K562 (cell line): ENCODE measurements around the gene HDAC10. TPM values are rescaled to one million over a fixed set of nuclear protein-coding genes. Genes with fewer than 3 reads are reported as not detected.

Experiments
- ATAC-seq: fragments of 200-7000 bp; cut with Tn5 transposase; 3 replicates; pipeline ENCODE4 v1.9.1; 2020; ENCODE audit warnings: moderate library complexity
- BruUV-seq: library from RNA; stranded (reverse); fragments of 400-500 nt; replicated peaks from 2 replicates; lab custom pipeline; 2021; lab: Mats Ljungman, UMichigan
- CTCF ChIA-PET: fragments of 300-600 bp; formaldehyde crosslinking; extraction: SDS; loops from one replicate; lab custom pipeline; 2021; ENCODE audit warnings: low intra/inter-chr PET ratio; lab: Yijun Ruan, JAX
- POLR2A ChIA-PET: fragments of 300-600, 350-650 bp; sonication (Branson Sonifier 250); formaldehyde crosslinking; extraction: SDS; loops from one replicate; lab custom pipeline; 2021; ENCODE audit warnings: antibody characterized with exemption, inconsistent platforms; lab: Yijun Ruan, JAX
- DNase-seq, 4 experiments: peaks; one replicate each; pipeline versions ENCODE4 v3.0.0 to v3.0.0-alpha.2; 2011 to 2018; ENCODE audit warnings: low spot score in 3 of 4, mixed read lengths in 3 of 4; ENCODE audit errors: extremely low read depth in 1 of 4
- FAIRE-seq: peaks from 2 replicates; lab custom pipeline; 2011; peaks lifted over from hg19 to GRCh38; lab: Jason Lieb, UNC
- H2AFZ ChIP-seq: 2 replicates; pipeline ENCODE4 v1.6.0; 2011; ENCODE audit warnings: low read depth, low read length, control low read depth, inconsistent platforms
- H3K27ac ChIP-seq: fragments of 200-600 bp; 3 replicates; pipeline ENCODE4 v1.8.0; 2011; ENCODE audit warnings: low read depth, mild to moderate bottlenecking, control low read depth, inconsistent platforms, low read length, moderate library complexity, mixed read lengths; ENCODE audit errors: extremely low read depth
- H3K27me3 ChIP-seq, 2 experiments: fragments of 300-600 bp in 1 of 2; 2 replicates in 1 of 2; 3 replicates in 1 of 2; pipeline versions ENCODE4 v1.6.0 to v1.8.0; 2011; ENCODE audit warnings: inconsistent platforms in 2 of 2, low read length in 2 of 2, mild to moderate bottlenecking in 1 of 2, mixed read lengths in 1 of 2, moderate library complexity in 1 of 2; ENCODE audit not compliant: control insufficient read depth in 2 of 2, insufficient read depth in 2 of 2
- H3K36me3 ChIP-seq: fragments of 300-600 bp; 3 replicates; pipeline ENCODE4 v1.8.0; 2011; ENCODE audit warnings: mild to moderate bottlenecking, low read length, inconsistent platforms; ENCODE audit not compliant: control insufficient read depth, insufficient read depth
- H3K4me1 ChIP-seq, 2 experiments: fragments of 200-600 bp in 1 of 2; replicated peaks in 1 of 2; 2 replicates in 1 of 2; 3 replicates in 1 of 2; pipeline versions ENCODE4 v1.5.1 to v1.8.0; 2011; ENCODE audit warnings: inconsistent platforms in 2 of 2, low read length in 2 of 2, mild to moderate bottlenecking in 1 of 2, mixed read lengths in 1 of 2, moderate library complexity in 1 of 2; ENCODE audit not compliant: control insufficient read depth in 2 of 2, insufficient read depth in 2 of 2
- H3K4me2 ChIP-seq: 2 replicates; pipeline ENCODE4 v1.6.1; 2011; ENCODE audit warnings: low read length, control low read depth, inconsistent platforms, mixed read lengths; ENCODE audit not compliant: insufficient read depth
- H3K4me3 ChIP-seq: fragments of 200-600 bp; sonication (generic), shearing (Covaris generic); 2 replicates; pipeline ENCODE4 v1.5.1; 2016; ENCODE audit warnings: control low read depth, inconsistent platforms
- H3K79me2 ChIP-seq: fragments of 200-600 bp; 3 replicates; pipeline ENCODE4 v1.8.0; 2011; ENCODE audit warnings: low read length, inconsistent platforms; ENCODE audit not compliant: control insufficient read depth, insufficient read depth
- H3K9ac ChIP-seq, 2 experiments: 2 replicates each; pipeline versions ENCODE4 v1.6.0 to v1.6.1; 2011; ENCODE audit warnings: low read depth in 2 of 2, low read length in 2 of 2, control low read depth in 1 of 2, inconsistent platforms in 1 of 2, mild to moderate bottlenecking in 1 of 2, mixed read lengths in 1 of 2; ENCODE audit not compliant: insufficient read depth in 1 of 2
- H3K9me1 ChIP-seq: one replicate; pipeline ENCODE4 v1.6.0; 2011; ENCODE audit warnings: inconsistent platforms, mild to moderate bottlenecking, low read length, moderate library complexity; ENCODE audit not compliant: control insufficient read depth, insufficient read depth
- H3K9me3 ChIP-seq: replicated peaks from 2 replicates; pipeline ENCODE4 v1.5.1; 2011; ENCODE audit warnings: low read depth, low read length, inconsistent platforms; ENCODE audit not compliant: control insufficient read depth, insufficient read depth
- H4K20me1 ChIP-seq: replicated peaks from 2 replicates; pipeline ENCODE4 v1.6.1; 2011; ENCODE audit warnings: low read length, inconsistent platforms, mixed read lengths; ENCODE audit not compliant: control insufficient read depth, insufficient read depth
- BHLHE40 ChIP-seq: IDR thresholded peaks from 2 replicates; pipeline ENCODE4 v1.6.1; 2011; ENCODE audit warnings: low read length, improper control_type of control experiment
- CTCFL ChIP-seq: IDR thresholded peaks from 2 replicates; pipeline ENCODE4 v1.6.1; 2011; ENCODE audit warnings: borderline replicate concordance, low read depth, mild to moderate bottlenecking, moderate library complexity, low read length; ENCODE audit not compliant: insufficient read depth, poor library complexity, severe bottlenecking
- CXXC5 ChIP-seq: fragments of 250-450 bp; sonication (Bioruptor Pico); IDR thresholded peaks from 2 replicates; pipeline ENCODE4 v1.8.0; 2022; ENCODE audit warnings: inconsistent platforms, mild to moderate bottlenecking, moderate library complexity
- EP400 ChIP-seq: fragments of 450-650 bp; IDR thresholded peaks from 2 replicates; pipeline ENCODE4 v1.6.1; 2017; ENCODE audit warnings: antibody characterized with exemption, mild to moderate bottlenecking, moderate library complexity
- ETV5 ChIP-seq: sonication (generic); formaldehyde crosslinking; IDR thresholded peaks from 2 replicates; pipeline ENCODE4 v1.4.0; 2020; ENCODE audit warnings: low read depth, mild to moderate bottlenecking, missing genetic modification reagents
- KAT7 ChIP-seq: sonication (generic); formaldehyde crosslinking; IDR thresholded peaks from 2 replicates; pipeline ENCODE4 v1.8.0; 2022; ENCODE audit warnings: missing genetic modification reagents, mild to moderate bottlenecking, borderline replicate concordance
- NR2C1 ChIP-seq, 2 experiments: fragments of 450-650 bp; IDR thresholded peaks; 2 replicates each; pipeline ENCODE4 v1.6.1; 2017; ENCODE audit warnings: mild to moderate bottlenecking in 2 of 2, antibody characterized with exemption in 1 of 2, inconsistent platforms in 1 of 2, missing compliant biosample characterization in 1 of 2, missing genetic modification characterization in 1 of 2
- POLR2G ChIP-seq: fragments of 200-400 bp; formaldehyde crosslinking; IDR thresholded peaks from 2 replicates; pipeline ENCODE4 v1.6.1; 2017; ENCODE audit warnings: low read depth, mild to moderate bottlenecking, antibody characterized with exemption, low read length, moderate library complexity
- RB1 ChIP-seq: fragments of 450-650 bp; IDR thresholded peaks from 2 replicates; pipeline ENCODE4 v1.6.1; 2017; ENCODE audit warnings: low read depth, mild to moderate bottlenecking
- RBFOX2 ChIP-seq: fragments of 200-400 bp; formaldehyde crosslinking; IDR thresholded peaks from 2 replicates; pipeline ENCODE4 v1.6.1; 2017; ENCODE audit warnings: low read depth, mild to moderate bottlenecking, low read length, moderate library complexity
- SAFB ChIP-seq: fragments of 200-400 bp; formaldehyde crosslinking; IDR thresholded peaks from 2 replicates; pipeline ENCODE4 v1.6.1; 2017; ENCODE audit warnings: low read depth, low read length, borderline replicate concordance
- ZNF263 ChIP-seq: sonication (generic); formaldehyde crosslinking; IDR thresholded peaks from 2 replicates; pipeline ENCODE4 v1.8.0; 2022; ENCODE audit warnings: mild to moderate bottlenecking, missing genetic modification reagents, borderline replicate concordance
- ZNF696 ChIP-seq: fragments of 250-450 bp; sonication (Bioruptor Pico); conservative IDR thresholded peaks from 2 replicates; pipeline ENCODE4 v1.4.0; 2020; ENCODE audit warnings: mild to moderate bottlenecking, moderate library complexity
- WGBS: fragments of 100-300 bp; shearing (Covaris generic); methylation state at CpG from one replicate; pipeline ENCODE4 v1.1.6; 2016; ENCODE audit warnings: low coverage, mixed read lengths; ENCODE audit not compliant: insufficient coverage; ENCODE audit errors: missing lambda C conversion rate; 5-methylcytosine and 5-hydroxymethylcytosine counted together
- in situ Hi-C: fragments of 300-500 bp; cut with MboI; formaldehyde crosslinking; loops from 4 replicates; pipeline ENCODE4 v1.15.0; 2018; ENCODE audit warnings: inconsistent platforms, mixed read lengths
- intact Hi-C: fragments of 100-400 bp; cut with micrococcal nuclease; formaldehyde crosslinking; loops from 2 replicates; pipeline ENCODE4 v1.14.2; 2022
- polyA plus RNA-seq, 8 experiments: library from polyadenylated mRNA; depleted of rRNA in 4 of 8; stranded (reverse) in 5 of 8; unstranded in 3 of 8; fragments of >200 nt; fragmentation: Nextera tagmentation in 2 of 8; fragmentation: Illumina TruSeq in 1 of 8; extraction: Ambion mirVana in 2 of 8; extraction: Trizol in 1 of 8; gene quantifications; 2 replicates each; pipeline versions ENCODE4 v1.2.1 to v1.2.3, GENCODE V29; 2011 to 2014; ENCODE audit warnings: inconsistent platforms in 1 of 8, missing spikeins in 1 of 8
- total RNA-seq, 7 experiments: library from RNA; depleted of rRNA in 6 of 7; stranded (reverse); fragments of >200 nt in 6 of 7; fragmentation: Illumina TruSeq in 2 of 7; extraction: Trizol in 2 of 7; gene quantifications; 2 replicates each; pipeline versions ENCODE4 v1.2.1 to v1.2.3, GENCODE V29; 2011 to 2021; ENCODE audit warnings: low replicate concordance in 1 of 7
- TF ChIP-seq, protein P1 (sequence below): sonication (generic); formaldehyde crosslinking; IDR thresholded peaks from 2 replicates; pipeline ENCODE4 v1.8.1; 2023; ENCODE audit warnings: mild to moderate bottlenecking, missing genetic modification reagents
- TF ChIP-seq, protein P2 (sequence below): conservative IDR thresholded peaks from 2 replicates; pipeline ENCODE4 v1.6.1; 2011; ENCODE audit warnings: low read depth, mild to moderate bottlenecking, low read length; ENCODE audit not compliant: control insufficient read depth

HDAC10 gene
- total and polyA plus RNA-seq, 9 of the 15 experiments (the other 6 are each of a cell fraction or from before 2014, with no cell fraction given), result 0.10 to 44.2 (median 6.5) TPM

- no peak overlapping the region for H3K4me2 ChIP-seq
- H2AFZ ChIP-seq, result no peak overlapping the region
- ATAC-seq, result peak; percentile 19
- in situ Hi-C loops, result no loop called here
- H3K9ac ChIP-seq, result no peak overlapping the region
- no peak for FAIRE-seq
- POLR2A ChIA-PET, result interaction anchor here (0.7 to 1.2 kb wide), 2 partner anchors 16 to 17 kb away, joined by 4 to 5 read pairs; partner anchors contain the start of gene HDAC10
- H3K9me3 ChIP-seq, result no peaks in the 10 kb centered on the region
- no TSS peak for BruUV-seq
- WGBS, result 18% methylated on average over 12 of the region's 75 CpGs
- peak; percentile 68 to 82 (median 72) for DNase-seq
- H3K4me3 ChIP-seq, result peak overlapping the region; percentile 11; the same call in 1 of the 2 replicates
- intact Hi-C loops, result no loop called here
- CTCF ChIA-PET, result no interaction called here
- peaks cover 12 to 84% of the 10 kb centered on the region in 2 experiments; a peak in 4 of 5 replicates for H3K4me1 ChIP-seq
- no peaks in the 10 kb centered on the region for H3K27me3 ChIP-seq
- H3K79me2 ChIP-seq, result no peaks in the 10 kb centered on the region; the same call in 2 of the 3 replicates
- no peaks in the 10 kb centered on the region for H3K9me1 ChIP-seq
- H3K36me3 ChIP-seq, result 0 out of 3 replicates have a peak, but pooled peaks cover 3% of the 10 kb centered on the region
- H3K27ac ChIP-seq, result peak overlapping the region; percentile 11; the same call in 1 of the 3 replicates
- H4K20me1 ChIP-seq, result no peaks in the 10 kb centered on the region
- TF ChIP-seq SAFB (peak; percentile 85), ETV5 (CRISPR knock-in tag) (no peak), POLR2G (0 out of 2 replicates have a peak, but pooled peaks have one; percentile 33), CXXC5 (peak; percentile 57), ZNF263 (CRISPR knock-in tag) (no peak), RB1 (0 out of 2 replicates have a peak, but pooled peaks have one; percentile 35), KAT7 (CRISPR knock-in tag) (no peak), CTCFL (peak; percentile 85), ZNF696 (CRISPR knock-in tag) (no peak), NR2C1 (IDR thresholded peaks at IDR 0.05) (no peak), NR2C1 (tag; IDR thresholded peaks at IDR 0.05) (no peak), RBFOX2 (0 out of 2 replicates have a peak, but pooled peaks have one; percentile 24), EP400 (no peak), BHLHE40 (peak; percentile 78)
- TF ChIP-seq, protein P1, sequence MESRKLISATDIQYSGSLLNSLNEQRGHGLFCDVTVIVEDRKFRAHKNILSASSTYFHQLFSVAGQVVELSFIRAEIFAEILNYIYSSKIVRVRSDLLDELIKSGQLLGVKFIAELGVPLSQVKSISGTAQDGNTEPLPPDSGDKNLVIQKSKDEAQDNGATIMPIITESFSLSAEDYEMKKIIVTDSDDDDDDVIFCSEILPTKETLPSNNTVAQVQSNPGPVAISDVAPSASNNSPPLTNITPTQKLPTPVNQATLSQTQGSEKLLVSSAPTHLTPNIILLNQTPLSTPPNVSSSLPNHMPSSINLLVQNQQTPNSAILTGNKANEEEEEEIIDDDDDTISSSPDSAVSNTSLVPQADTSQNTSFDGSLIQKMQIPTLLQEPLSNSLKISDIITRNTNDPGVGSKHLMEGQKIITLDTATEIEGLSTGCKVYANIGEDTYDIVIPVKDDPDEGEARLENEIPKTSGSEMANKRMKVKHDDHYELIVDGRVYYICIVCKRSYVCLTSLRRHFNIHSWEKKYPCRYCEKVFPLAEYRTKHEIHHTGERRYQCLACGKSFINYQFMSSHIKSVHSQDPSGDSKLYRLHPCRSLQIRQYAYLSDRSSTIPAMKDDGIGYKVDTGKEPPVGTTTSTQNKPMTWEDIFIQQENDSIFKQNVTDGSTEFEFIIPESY, result peak; percentile 48; the same call in 1 of the 2 replicates
- TF ChIP-seq, protein P2, sequence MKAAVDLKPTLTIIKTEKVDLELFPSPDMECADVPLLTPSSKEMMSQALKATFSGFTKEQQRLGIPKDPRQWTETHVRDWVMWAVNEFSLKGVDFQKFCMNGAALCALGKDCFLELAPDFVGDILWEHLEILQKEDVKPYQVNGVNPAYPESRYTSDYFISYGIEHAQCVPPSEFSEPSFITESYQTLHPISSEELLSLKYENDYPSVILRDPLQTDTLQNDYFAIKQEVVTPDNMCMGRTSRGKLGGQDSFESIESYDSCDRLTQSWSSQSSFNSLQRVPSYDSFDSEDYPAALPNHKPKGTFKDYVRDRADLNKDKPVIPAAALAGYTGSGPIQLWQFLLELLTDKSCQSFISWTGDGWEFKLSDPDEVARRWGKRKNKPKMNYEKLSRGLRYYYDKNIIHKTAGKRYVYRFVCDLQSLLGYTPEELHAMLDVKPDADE, result no peak
These were observed 16.7 kb upstream of the HDAC10 start for GRCh38 chr22:50267591-50268390.
